ENCODE results near the gene CAMTA1. TPM values are rescaled to one million over a fixed set of nuclear protein-coding genes. Genes with fewer than 3 reads are reported as not detected.

The CAMTA1 gene
- total RNA-seq, 2 experiments from 2014 or later: 43.9 to 73.3 TPM

GRCh38 chr1:7503691-7504437, 718.6 kb downstream of the CAMTA1 start:
- no peaks in the 10 kb centered on the region for H3K9me2 ChIP-seq (ENCODE audit: insufficient read depth, low read length)
- intact Hi-C loops (cut with micrococcal nuclease; ENCODE audit: unreplicated experiment): no loop called here
- H3K4me3 ChIP-seq (ENCODE audit: low read depth, low read length, poor library complexity, severe bottlenecking): no peak overlapping the region
- BruUV-seq (replicated peaks): no TSS peak
- H3K36me3 ChIP-seq (ENCODE audit: insufficient read depth, low read length): no peaks in the 10 kb centered on the region
- TF ChIP-seq CTCF (conservative IDR thresholded peaks at IDR 0.05; ENCODE audit: low read length): no peak
- no peak for TF ChIP-seq EZH2phosphoT487 (IDR thresholded peaks at IDR 0.05; ENCODE audit: borderline replicate concordance, low read depth, low read length)
- H3K4me1 ChIP-seq (ENCODE audit: insufficient read depth, low read length, poor library complexity, severe bottlenecking): no peaks in the 10 kb centered on the region
- H3K4me2 ChIP-seq (ENCODE audit: low read length): no peak overlapping the region
- no peak for DNase-seq (ENCODE audit: low spot score)
- POLR2A ChIA-PET: no interaction called here
- no peaks in the 10 kb centered on the region for H3K9me3 ChIP-seq (ENCODE audit: low read length)
- H2AFZ ChIP-seq (ENCODE audit: low read length): no peak overlapping the region
- no peak overlapping the region for H3K27ac ChIP-seq (ENCODE audit: low read depth, low read length, poor library complexity, severe bottlenecking)
- no peaks in the 10 kb centered on the region for H4K20me1 ChIP-seq (ENCODE audit: insufficient read depth, low read length)
- CTCF ChIA-PET (ENCODE audit: unreplicated experiment): no interaction called here
- H3K79me2 ChIP-seq (ENCODE audit: insufficient read depth, low read depth, low read length): no peaks in the 10 kb centered on the region

GRCh38 chr1:7504438-7504720, 719.1 kb downstream of the CAMTA1 start:
- DNase-seq (ENCODE audit: low spot score): no peak
- no peaks in the 10 kb centered on the region for H4K20me1 ChIP-seq (ENCODE audit: insufficient read depth, low read length)

More at GRCh38 chr1:7504438-7504720, 719.1 kb downstream of the CAMTA1 start:
- H2AFZ ChIP-seq (ENCODE audit: low read length): no peak overlapping the region
- CTCF ChIA-PET (ENCODE audit: unreplicated experiment): no interaction called here
- BruUV-seq (replicated peaks): no TSS peak
- no peak overlapping the region for H3K4me3 ChIP-seq (ENCODE audit: low read depth, low read length, poor library complexity, severe bottlenecking)
- POLR2A ChIA-PET: no interaction called here
- intact Hi-C loops (cut with micrococcal nuclease; ENCODE audit: unreplicated experiment): no loop called here
- no peak for TF ChIP-seq EZH2phosphoT487 (IDR thresholded peaks at IDR 0.05; ENCODE audit: borderline replicate concordance, low read depth, low read length)
- TF ChIP-seq CTCF (conservative IDR thresholded peaks at IDR 0.05; ENCODE audit: low read length): no peak
- H3K27ac ChIP-seq (ENCODE audit: low read depth, low read length, poor library complexity, severe bottlenecking): no peak overlapping the region
- no peaks in the 10 kb centered on the region for H3K9me2 ChIP-seq (ENCODE audit: insufficient read depth, low read length)
- no peaks in the 10 kb centered on the region for H3K9me3 ChIP-seq (ENCODE audit: low read length)
- H3K4me1 ChIP-seq (ENCODE audit: insufficient read depth, low read length, poor library complexity, severe bottlenecking): no peaks in the 10 kb centered on the region
- H3K36me3 ChIP-seq (ENCODE audit: insufficient read depth, low read length): no peaks in the 10 kb centered on the region
- H3K79me2 ChIP-seq (ENCODE audit: insufficient read depth, low read depth, low read length): no peaks in the 10 kb centered on the region
- no peak overlapping the region for H3K4me2 ChIP-seq (ENCODE audit: low read length)
